Neuronal stem cell (in vitro differentiated cells): Measurements from ENCODE around the gene MAGED1.
A peak's percentile ranks its signal among the peaks of the same experiment; 100 is the strongest.

Experiments
- DNase-seq: peaks from one replicate; pipeline ENCODE4 v3.0.0-alpha.2; 2013; ENCODE audit warnings: low spot score
- H2AFZ ChIP-seq: one replicate; pipeline ENCODE4 v1.6.1; 2013; ENCODE audit warnings: mild to moderate bottlenecking, low read length, inconsistent platforms
- H2AK5ac ChIP-seq: 2 replicates; pipeline ENCODE4 v1.6.1; 2013; ENCODE audit warnings: low read depth, mild to moderate bottlenecking, inconsistent platforms, low read length, moderate library complexity, mixed read lengths
- H2BK120ac ChIP-seq: 2 replicates; pipeline ENCODE4 v1.6.1; 2013; ENCODE audit warnings: low read depth, mild to moderate bottlenecking, inconsistent platforms, low read length, moderate library complexity, mixed read lengths
- H2BK12ac ChIP-seq: one replicate; pipeline ENCODE4 v1.6.1; 2013; ENCODE audit warnings: low read length, inconsistent platforms
- H2BK15ac ChIP-seq: 2 replicates; pipeline ENCODE4 v1.6.1; 2013; ENCODE audit warnings: mild to moderate bottlenecking, low read length, inconsistent platforms, mixed read lengths
- H2BK5ac ChIP-seq: one replicate; pipeline ENCODE4 v1.6.1; 2013; ENCODE audit warnings: inconsistent platforms, mild to moderate bottlenecking, low read length, moderate library complexity
- H3K14ac ChIP-seq: one replicate; pipeline ENCODE4 v1.6.1; 2013; ENCODE audit warnings: low read length, inconsistent platforms
- H3K18ac ChIP-seq: 2 replicates; pipeline ENCODE4 v1.6.1; 2013; ENCODE audit warnings: low read length, inconsistent platforms
- H3K23ac ChIP-seq: 2 replicates; pipeline ENCODE4 v1.6.1; 2013; ENCODE audit warnings: low read depth, mild to moderate bottlenecking, mixed read lengths, low read length, inconsistent platforms; ENCODE audit not compliant: poor library complexity
- H3K27ac ChIP-seq: replicated peaks from 3 replicates; pipeline ENCODE4 v1.5.1; 2013; ENCODE audit warnings: low read length, inconsistent platforms
- H3K27me3 ChIP-seq, 3 experiments: 2 replicates each; pipeline ENCODE4 v1.6.1; 2013; ENCODE audit warnings: low read length in 3 of 3, mild to moderate bottlenecking in 2 of 3, inconsistent platforms in 1 of 3, low read depth in 1 of 3, mixed read lengths in 1 of 3, moderate library complexity in 1 of 3; ENCODE audit not compliant: control insufficient read depth in 3 of 3, insufficient read depth in 3 of 3
- H3K36me3 ChIP-seq, 2 donors: replicated peaks in 1 of 2; 2 replicates each; pipeline ENCODE4 v1.6.1; 2013; ENCODE audit warnings: low read length in 2 of 2; ENCODE audit not compliant: control insufficient read depth in 2 of 2, insufficient read depth in 2 of 2
- H3K4ac ChIP-seq: 2 replicates; pipeline ENCODE4 v1.6.1; 2013; ENCODE audit warnings: inconsistent platforms, mild to moderate bottlenecking, low read length, moderate library complexity
- H3K4me1 ChIP-seq, 2 donors: 1 replicate in 1 of 2; 2 replicates in 1 of 2; pipeline ENCODE4 v1.6.1; 2013; ENCODE audit warnings: low read length in 2 of 2, low read depth in 1 of 2; ENCODE audit not compliant: control insufficient read depth in 2 of 2, insufficient read depth in 1 of 2
- H3K4me2 ChIP-seq: one replicate; pipeline ENCODE4 v1.6.1; 2013; ENCODE audit warnings: mild to moderate bottlenecking, low read length, inconsistent platforms; ENCODE audit not compliant: insufficient read depth, poor library complexity, severe bottlenecking
- H3K4me3 ChIP-seq, 2 donors: 2 replicates each; pipeline ENCODE4 v1.5.1; 2013; ENCODE audit warnings: low read length in 2 of 2, mild to moderate bottlenecking in 2 of 2, inconsistent platforms in 1 of 2, moderate library complexity in 1 of 2
- H3K79me1 ChIP-seq: one replicate; pipeline ENCODE4 v1.6.1; 2013; ENCODE audit warnings: low read depth, mild to moderate bottlenecking, inconsistent platforms, low read length, moderate library complexity
- H3K9ac ChIP-seq: one replicate; pipeline ENCODE4 v1.6.1; 2013; ENCODE audit warnings: mild to moderate bottlenecking, low read depth, low read length, inconsistent platforms; ENCODE audit not compliant: poor library complexity
- H3K9me3 ChIP-seq, 2 donors: replicated peaks in 1 of 2; 2 replicates each; pipeline versions ENCODE3 to v1.6.1; 2013; ENCODE audit warnings: low read length in 2 of 2, mild to moderate bottlenecking in 2 of 2, inconsistent platforms in 1 of 2, low read depth in 1 of 2, mixed read lengths in 1 of 2, moderate library complexity in 1 of 2; ENCODE audit not compliant: control insufficient read depth in 2 of 2, insufficient read depth in 1 of 2
- H4K8ac ChIP-seq: one replicate; pipeline ENCODE4 v1.6.1; 2013; ENCODE audit warnings: low read depth, mild to moderate bottlenecking, inconsistent platforms, low read length, moderate library complexity
- H4K91ac ChIP-seq: one replicate; pipeline ENCODE4 v1.6.1; 2013; ENCODE audit warnings: low read length, low read depth, mild to moderate bottlenecking, inconsistent platforms; ENCODE audit not compliant: poor library complexity
- WGBS, 2 donors: extraction: QIAGEN DNeasy Blood & Tissue Kit; methylation state at CpG; one replicate each; pipeline ENCODE4 v1.1.7; 2013; ENCODE audit warnings: missing lambda C conversion rate in 2 of 2, mixed read lengths in 1 of 2; ENCODE audit not compliant: insufficient read length in 2 of 2, insufficient replicate concordance in 1 of 2; ENCODE audit errors: extremely low coverage in 2 of 2; 5-methylcytosine and 5-hydroxymethylcytosine counted together

The MAGED1 gene

DNA sequence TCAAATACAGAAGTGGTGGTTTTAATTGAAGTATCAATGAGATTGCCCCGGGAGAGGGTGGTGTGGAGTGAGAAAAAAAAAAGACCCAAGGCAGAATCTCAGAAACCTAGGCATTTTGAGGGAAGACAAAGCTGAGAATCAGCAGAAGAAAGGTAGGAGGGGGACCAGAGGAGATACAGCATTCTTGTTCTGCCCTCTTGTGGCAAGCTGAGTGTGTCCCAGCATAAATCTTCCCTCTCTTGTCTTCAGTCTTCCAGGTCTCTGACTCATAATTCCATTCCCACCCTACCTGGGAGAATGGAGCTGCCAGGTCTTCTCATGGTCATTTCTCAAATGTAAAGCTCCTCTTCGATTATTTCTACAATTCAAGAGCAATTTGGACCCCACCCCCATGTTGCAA lies 32.7 kb upstream of the MAGED1 start:
- Histone ChIP-seq H3K4me2 (no peak overlapping the region), H3K18ac (no peak overlapping the region), H2AK5ac (no peak overlapping the region), H3K27ac (no peak overlapping the region), H2BK12ac (no peak overlapping the region), H3K79me1 (no peaks in the 10 kb centered on the region), H3K23ac (no peak overlapping the region), H2BK5ac (no peak overlapping the region), H2AFZ (no peak overlapping the region), H2BK120ac (no peak overlapping the region), H3K9me3 (peaks cover 2 to 48% of the 10 kb centered on the region in 2 donors), H3K14ac (no peak overlapping the region), H3K4me1 (no peaks in the 10 kb centered on the region), H4K8ac (no peak overlapping the region), H2BK15ac (no peak overlapping the region), H3K4ac (no peak overlapping the region), H3K36me3 (no peaks in the 10 kb centered on the region), H4K91ac (no peak overlapping the region), H3K27me3 (no peaks in the 10 kb centered on the region), H3K9ac (no peak overlapping the region), H3K4me3 (no peak overlapping the region)
- WGBS, 2 donors: no CpG with 5 or more reads among the region's 2 CpGs
- DNase-seq: peak; percentile 11

DNA sequence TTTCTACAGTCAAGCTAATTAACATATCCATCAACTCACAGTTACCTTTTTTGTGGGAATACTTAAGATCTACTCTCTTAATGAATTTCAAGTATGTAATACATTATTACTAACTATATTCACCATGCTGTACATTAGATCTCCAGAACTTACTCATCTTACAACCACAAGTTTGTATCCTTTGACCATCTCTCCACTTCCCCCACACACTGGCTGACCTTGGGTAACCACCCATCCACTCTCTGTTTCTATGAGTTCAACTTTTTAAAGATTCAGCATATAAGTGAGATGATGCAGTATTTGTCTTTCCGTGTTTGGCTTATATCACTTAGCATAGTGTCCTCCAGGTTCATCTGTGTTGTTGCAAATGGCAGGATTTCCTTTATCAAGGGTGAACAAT lies 30.5 kb upstream of the MAGED1 start:
- Histone ChIP-seq H3K27ac (no peak overlapping the region), H2BK120ac (no peak overlapping the region), H3K9ac (no peak overlapping the region), H3K36me3 (no peaks in the 10 kb centered on the region), H2BK15ac (no peak overlapping the region), H3K4me2 (no peak overlapping the region), H3K9me3 (peaks cover 0 to 29% of the 10 kb centered on the region in 2 donors), H4K91ac (no peak overlapping the region), H2BK12ac (no peak overlapping the region), H4K8ac (no peak overlapping the region), H3K79me1 (no peaks in the 10 kb centered on the region), H3K23ac (no peak overlapping the region), H2AK5ac (no peak overlapping the region), H3K14ac (no peak overlapping the region), H3K18ac (no peak overlapping the region), H3K4me1 (no peaks in the 10 kb centered on the region), H3K4ac (no peak overlapping the region), H2AFZ (no peak overlapping the region), H3K4me3 (no peak overlapping the region), H2BK5ac (no peak overlapping the region), H3K27me3 (no peaks in the 10 kb centered on the region)
- DNase-seq: no peak
- no CpG with 5 or more reads among the region's 1 CpG for WGBS, 2 donors

DNA sequence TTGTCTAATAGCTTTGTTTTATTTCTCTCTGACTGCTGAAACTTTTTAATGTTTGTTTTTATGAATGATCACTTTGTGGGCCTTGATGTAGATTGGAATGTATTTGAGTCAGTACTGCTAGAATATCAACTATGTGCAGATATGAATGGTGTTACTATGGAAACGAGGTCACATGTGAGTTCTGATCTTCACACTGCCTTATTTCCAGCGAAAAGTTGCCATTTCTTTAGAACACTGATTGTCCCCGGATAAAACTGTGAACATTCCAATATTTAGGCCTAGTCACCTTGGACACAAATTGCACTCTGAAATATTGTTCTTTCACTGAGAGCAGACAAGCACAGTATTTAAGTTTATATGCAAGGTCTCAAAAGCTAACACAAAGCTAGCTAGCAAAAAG lies 27.2 kb upstream of the MAGED1 start:
- no peak overlapping the region for H2AK5ac ChIP-seq
- H3K18ac ChIP-seq: no peak overlapping the region
- H3K4me3 ChIP-seq: no peak overlapping the region
- H3K23ac ChIP-seq: no peak overlapping the region
- no peak overlapping the region for H4K8ac ChIP-seq
- H3K27ac ChIP-seq: no peak overlapping the region
- no peak overlapping the region for H2AFZ ChIP-seq
- H4K91ac ChIP-seq: no peak overlapping the region
- DNase-seq: no peak
- peaks cover 0 to 15% of the 10 kb centered on the region in 2 donors for H3K9me3 ChIP-seq
- no peak overlapping the region for H3K4ac ChIP-seq
- no peaks in the 10 kb centered on the region for H3K4me1 ChIP-seq
- H3K14ac ChIP-seq: no peak overlapping the region
- no peak overlapping the region for H2BK120ac ChIP-seq
- WGBS, 2 donors: no CpG with 5 or more reads among the region's 3 CpGs
- no peak overlapping the region for H2BK5ac ChIP-seq
- peaks cover 3% of the 10 kb centered on the region for H3K79me1 ChIP-seq
- H3K27me3 ChIP-seq: no peaks in the 10 kb centered on the region
- H3K4me2 ChIP-seq: no peak overlapping the region
- H2BK15ac ChIP-seq: no peak overlapping the region
- H3K36me3 ChIP-seq: no peaks in the 10 kb centered on the region
- H2BK12ac ChIP-seq: no peak overlapping the region
- H3K9ac ChIP-seq: no peak overlapping the region

DNA sequence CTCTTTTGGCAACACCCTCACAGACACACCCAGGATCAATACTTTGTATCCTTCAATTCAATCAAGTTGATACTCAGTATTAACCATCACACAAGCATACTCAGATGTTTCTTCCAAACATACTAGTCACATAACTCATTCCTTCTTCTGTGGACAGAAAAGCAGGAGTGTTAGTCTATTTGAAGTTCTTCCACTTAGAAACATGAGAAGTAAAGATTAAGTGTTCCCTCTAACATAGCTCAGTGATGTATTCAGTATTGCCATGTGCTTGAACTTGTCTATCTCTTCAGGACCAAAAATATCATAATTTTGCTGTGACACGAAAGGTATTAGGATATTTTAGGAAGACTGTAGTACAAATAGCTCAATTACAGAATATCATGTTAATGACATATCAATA lies 25.8 kb upstream of the MAGED1 start:
- H3K27me3 ChIP-seq: no peaks in the 10 kb centered on the region
- no peak for DNase-seq
- WGBS, 2 donors: no CpG with 5 or more reads among the region's 1 CpG

More for the DNA sequence above, 25.8 kb upstream of the MAGED1 start:
- Histone ChIP-seq H3K14ac (no peak overlapping the region), H4K8ac (no peak overlapping the region), H3K4me1 (no peaks in the 10 kb centered on the region), H3K27ac (no peak overlapping the region), H3K79me1 (peaks cover 3% of the 10 kb centered on the region), H3K4me3 (no peak overlapping the region), H2BK120ac (no peak overlapping the region), H3K4ac (no peak overlapping the region), H3K18ac (no peak overlapping the region), H2AK5ac (no peak overlapping the region), H3K23ac (no peak overlapping the region), H3K4me2 (no peak overlapping the region), H4K91ac (no peak overlapping the region), H3K9me3 (peaks cover 0 to 9% of the 10 kb centered on the region in 2 donors), H2AFZ (no peak overlapping the region), H2BK12ac (no peak overlapping the region), H2BK5ac (no peak overlapping the region), H3K36me3 (no peaks in the 10 kb centered on the region), H3K9ac (no peak overlapping the region), H2BK15ac (no peak overlapping the region)
